ENCODE data around the gene SUPT7L.
A peak's percentile ranks its signal among the peaks of the same experiment; 100 is the strongest.

SUPT7L gene, protein sequence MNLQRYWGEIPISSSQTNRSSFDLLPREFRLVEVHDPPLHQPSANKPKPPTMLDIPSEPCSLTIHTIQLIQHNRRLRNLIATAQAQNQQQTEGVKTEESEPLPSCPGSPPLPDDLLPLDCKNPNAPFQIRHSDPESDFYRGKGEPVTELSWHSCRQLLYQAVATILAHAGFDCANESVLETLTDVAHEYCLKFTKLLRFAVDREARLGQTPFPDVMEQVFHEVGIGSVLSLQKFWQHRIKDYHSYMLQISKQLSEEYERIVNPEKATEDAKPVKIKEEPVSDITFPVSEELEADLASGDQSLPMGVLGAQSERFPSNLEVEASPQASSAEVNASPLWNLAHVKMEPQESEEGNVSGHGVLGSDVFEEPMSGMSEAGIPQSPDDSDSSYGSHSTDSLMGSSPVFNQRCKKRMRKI

DNA sequence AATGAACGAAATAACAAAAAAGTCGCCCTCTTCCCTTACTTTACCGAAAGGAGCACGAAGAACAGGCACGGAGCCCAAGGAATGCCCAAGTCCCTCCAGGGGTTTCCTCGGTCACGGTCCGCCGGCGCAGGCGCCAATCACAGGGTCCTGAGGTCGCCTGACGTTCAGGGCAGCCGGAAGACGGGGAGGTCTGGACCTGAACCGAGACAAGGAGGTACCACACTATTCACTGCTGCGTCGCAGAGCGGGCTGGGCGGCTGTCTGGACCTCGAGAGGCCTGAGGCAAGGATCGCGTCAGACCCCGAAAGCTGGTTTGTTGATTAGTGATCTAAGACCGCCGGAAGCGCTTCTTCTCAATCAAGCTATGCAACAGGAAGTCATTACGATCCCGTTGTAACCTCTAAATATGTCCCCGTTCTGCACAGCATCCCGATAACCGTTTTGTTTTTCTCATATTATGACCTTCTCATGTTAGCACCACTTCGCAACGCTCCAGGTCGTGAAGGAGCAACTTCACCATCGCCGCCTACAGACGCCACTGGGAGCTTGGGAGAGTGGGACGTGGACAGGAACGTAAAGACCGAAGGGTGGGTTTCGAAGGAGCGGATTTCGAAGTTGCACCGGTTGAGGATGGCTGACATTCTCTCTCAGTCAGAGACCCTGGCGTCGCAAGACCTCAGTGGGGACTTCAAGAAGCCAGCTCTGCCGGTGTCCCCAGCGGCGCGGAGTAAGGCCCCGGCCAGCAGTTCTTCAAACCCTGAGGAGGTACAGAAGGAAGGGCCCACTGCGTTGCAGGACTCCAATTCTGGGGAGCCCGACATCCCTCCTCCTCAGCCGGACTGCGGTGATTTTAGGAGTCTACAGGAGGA, at the start of gene SUPT7L, which contains the start of gene SLC4A1AP:
SUPT7L (minus strand) TSS at position 330 of the 869 bp plus-strand sequence. CDS start 1,422 bp downstream, outside the sequence.
SLC4A1AP (plus strand) TSS at position 605 of the 869 bp plus-strand sequence; CDS start at position 631, 26 bp downstream.
- peak; percentile 72 for DNase-seq (ENCODE audit: low spot score)

DNA sequence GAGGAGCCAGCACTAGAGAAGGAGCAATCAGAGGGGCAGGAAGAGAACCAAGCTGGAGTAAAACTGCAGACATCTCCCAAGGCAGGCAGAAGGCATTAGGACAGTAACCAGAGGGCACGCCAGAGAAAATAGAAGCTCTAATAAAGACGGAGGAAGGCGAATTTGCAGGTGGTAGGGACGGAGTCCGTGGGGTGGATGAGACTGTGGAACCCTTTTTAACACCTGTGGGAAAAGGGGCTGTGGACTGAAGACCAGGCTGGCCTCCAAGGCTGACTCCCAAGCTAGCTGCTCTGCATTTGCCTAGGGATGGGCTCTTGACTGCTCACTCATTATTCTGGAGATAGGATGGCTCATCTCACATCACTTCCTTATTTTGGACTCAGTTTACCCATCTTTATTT, 49.8 kb upstream of the SUPT7L start:
- DNase-seq (ENCODE audit: low spot score), result no peak

DNA sequence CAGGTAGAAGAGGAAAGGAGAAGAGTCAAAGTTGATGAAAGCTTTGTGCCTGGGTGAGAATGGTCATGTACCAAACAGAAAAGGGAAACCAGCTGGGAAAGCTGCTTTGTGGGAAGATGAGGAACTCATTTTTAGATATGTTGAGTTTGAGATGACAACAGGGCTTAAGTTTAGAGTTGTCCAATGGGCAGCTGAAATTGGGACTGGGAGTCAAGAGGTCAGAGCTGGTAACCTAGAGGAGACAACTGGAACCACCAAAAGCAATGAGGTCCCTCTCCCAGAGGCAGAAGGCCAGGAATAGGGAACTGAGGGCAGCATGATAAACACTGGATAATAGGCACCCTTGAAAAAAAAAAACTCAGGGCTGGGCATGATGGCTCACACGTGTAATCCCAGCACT, 49.1 kb upstream of the SUPT7L start:
- no peak for DNase-seq (ENCODE audit: low spot score)

DNA sequence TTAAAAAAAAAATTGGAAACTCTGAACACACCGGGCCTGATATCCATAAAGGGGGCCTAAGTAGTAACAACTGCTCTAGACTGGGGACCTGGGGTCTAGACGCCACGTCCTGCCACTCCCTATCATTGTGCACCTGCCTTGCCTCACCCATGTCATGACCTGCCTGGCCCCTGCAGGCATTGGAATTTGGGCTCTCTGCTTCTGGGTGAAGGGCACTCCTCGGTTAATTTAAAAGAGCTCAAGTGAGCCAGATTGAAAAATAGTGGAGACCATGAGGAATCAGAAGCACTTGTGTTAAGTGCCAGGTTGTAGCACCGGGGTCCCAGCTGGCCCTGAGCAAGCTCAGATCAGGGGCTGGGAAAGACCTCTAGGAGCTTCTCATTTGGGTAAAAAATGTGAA, 48.4 kb upstream of the SUPT7L start:
- no peak for DNase-seq (ENCODE audit: low spot score)

DNA sequence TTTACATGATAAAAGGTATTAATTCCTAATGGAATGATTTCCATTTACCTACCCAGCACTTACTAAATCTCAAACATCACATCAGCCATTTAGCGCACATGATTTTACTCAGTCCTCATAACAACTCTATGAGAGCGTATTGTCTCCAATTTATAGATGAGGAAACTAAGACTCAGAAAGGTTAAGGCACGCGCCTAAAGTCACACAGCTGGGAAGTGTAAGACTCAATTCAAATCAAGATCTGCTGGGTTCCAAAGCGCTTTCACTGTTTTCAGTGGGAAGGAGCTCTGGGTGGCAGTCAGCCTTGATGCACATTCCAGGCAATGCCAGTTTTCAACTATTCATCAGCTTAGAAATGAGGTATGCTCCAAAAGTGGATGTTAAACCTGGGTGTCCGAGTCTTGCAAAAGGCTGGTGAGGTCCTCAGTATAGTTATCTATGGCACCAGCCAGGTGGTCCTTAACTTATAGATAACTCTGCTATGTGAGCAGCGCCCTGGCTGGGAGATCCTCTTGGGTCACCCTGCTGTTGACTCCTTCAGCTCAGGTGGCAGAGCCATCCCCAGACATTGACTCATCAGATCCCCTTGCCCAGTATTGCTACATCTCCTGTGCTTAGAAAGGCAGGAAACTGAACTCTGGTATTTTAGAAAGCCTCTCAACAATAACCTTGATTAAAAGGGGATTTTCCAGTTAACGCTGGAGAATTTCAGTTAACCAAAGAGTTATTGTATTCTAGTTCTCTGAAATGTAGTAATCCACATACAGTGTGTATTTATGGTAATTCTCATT, 47.4 kb upstream of the SUPT7L start:
- no peak for DNase-seq (ENCODE audit: low spot score)

DNA sequence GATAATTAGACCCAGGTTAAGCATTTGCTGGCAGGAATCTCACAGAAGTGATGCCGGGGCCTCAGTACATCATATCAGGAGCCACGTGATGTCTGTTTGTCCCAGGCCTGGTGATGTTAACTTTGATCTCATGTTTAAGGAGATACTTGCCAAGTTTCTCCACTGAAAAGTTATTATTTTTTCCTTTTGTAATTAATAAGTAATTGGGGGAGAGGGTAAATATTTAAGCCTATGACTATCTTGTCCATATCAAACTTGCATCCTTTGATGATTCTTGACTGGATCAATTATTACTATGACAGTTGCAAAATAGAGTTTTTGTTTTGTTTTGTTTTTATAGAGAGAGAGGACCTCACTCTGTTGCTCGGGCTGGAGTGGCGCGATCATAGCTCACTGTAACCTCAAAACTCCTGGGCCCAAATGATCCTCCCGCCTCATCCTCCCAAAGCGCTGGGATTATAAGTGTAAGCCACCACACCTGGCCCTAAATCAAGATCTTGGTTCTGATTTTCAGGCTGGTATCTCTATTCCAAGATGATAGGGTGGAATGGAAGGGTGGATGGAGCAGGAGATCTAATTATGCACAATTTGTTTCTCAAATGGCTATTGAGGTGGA, 46.7 kb upstream of the SUPT7L start:
- no peak for DNase-seq (ENCODE audit: low spot score)

DNA sequence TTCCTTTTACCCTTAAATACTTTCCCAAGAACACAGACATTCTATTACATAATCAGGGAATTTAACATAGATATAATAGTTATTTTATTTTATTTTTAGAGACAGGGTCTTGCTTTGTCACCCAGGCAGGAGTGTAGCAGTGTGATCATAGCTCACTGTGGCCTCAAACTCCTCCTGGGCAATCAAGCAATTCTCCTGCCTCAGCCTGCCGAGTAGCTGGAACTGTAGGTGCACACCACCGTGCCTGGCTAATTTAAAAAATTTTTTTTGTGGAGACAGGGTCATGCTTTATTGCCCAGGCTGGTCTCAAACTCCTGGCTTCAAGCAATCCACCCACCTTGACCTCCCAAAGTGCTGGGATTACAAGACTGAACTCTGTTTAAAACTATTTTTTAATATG, 45.9 kb upstream of the SUPT7L start:
- DNase-seq (ENCODE audit: low spot score), result no peak

DNA sequence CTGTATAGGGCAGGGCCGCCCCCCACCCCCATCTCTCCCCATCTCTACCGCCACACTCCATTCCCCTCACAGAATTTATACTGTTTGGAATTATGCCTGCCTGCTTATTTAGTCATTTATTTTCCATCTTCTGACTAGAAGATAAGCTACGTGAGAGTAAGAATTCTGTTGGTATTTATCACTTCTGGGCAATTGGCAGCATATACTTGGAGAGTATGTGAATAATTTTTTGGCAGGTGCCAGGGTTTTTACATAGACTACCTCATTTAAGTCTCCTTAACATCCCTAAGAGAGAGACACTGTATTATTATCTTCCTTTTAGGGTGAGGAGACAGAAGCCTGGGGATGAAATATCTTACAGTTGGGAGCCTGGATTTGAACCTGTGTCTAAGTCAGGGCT, 45.3 kb upstream of the SUPT7L start:
- DNase-seq (ENCODE audit: low spot score), result no peak

DNA sequence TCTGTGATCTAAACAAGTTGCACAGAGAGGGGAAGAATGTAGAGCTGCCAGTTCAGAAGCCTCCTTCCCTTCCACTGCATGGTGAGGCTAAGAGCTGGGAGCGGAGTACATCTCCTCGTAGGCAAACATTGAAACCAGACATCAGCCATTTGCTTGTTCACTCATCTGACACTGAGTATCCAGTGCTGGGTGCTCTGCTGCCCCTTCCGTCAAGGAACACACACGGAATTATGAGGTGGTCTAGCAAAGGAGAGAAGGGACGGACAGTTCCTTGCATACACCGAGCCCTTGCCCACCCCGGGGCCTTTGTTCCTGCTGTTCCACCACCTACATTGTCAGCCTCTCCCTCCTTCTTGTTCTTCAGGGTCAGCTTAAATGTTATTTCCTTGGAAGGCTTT, 44.8 kb upstream of the SUPT7L start:
- no peak for DNase-seq (ENCODE audit: low spot score)

DNA sequence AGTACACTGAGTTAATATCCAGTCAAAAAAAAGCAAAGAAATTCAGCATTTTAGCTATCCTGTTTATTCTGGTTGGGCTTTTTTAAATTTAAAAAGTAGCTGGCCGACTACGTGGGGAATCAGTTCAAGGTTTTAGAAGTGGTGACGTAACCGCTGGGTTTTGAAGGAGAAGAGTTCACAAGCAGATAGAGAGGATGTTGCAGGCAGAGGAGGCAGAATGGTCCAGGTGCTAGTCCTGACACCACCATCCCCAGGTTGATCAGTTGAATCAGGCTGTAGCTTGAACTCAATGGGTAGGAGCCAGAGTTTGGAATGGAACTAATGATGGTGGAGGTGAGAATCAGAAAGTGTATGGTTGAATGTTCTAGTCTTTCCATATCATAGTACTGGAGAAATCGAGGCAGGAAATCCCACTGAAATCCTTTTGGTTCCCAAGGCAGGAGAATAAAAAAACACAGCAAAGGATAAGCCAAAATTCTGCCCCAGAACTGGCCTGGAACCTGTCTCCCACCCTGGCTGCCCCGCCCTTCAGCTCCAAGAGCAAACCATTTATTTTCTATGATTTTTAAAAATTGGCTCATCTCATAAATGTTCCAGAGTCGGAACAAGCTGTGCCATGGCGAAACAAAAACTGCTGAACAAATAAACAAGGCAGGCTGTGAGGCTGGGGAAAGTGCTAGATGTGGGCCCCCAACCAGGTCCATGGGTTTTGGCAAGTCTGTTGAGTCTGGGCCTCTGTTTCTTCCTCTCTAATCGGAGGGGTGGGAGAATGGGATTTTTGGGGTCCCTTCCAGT, 44.2 kb upstream of the SUPT7L start:
- DNase-seq (ENCODE audit: low spot score), result no peak

DNA sequence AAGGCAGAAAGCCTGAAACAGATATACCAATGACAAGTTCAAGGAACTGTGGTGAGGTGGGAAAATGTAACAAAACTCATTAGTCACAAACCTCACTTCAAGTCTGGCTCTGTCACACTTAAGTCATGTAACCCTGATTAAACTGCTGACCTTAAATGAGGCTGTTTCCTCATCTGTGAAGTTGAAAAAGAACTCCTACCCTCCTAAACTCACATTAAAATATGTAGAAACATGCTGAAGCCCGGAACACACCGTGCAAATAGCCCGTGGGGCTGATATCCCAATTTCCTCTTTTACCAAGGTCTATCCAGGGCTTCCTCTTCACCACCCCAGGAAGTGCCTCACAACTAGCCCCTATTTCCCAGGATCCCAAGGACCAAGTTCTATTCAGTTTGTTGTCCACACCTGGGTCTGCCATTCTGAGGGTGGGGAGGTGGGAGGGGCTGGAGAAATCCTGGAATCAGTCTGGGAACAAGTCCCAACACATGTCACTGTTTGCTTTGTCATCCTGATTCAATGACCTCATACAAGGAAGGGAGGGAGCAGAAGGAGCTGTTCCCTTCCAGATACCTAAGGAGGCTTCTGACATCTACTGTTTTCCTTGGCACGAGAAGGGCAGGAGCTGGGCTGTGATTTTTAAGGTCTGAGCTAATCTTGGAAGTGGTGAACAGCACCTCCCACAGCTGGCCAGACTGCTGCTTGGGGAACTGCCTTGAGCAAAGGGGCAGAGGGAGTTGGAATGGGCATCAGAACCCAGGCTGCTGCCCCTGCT, 42.6 kb upstream of the SUPT7L start:
- DNase-seq (ENCODE audit: low spot score), result no peak

DNA sequence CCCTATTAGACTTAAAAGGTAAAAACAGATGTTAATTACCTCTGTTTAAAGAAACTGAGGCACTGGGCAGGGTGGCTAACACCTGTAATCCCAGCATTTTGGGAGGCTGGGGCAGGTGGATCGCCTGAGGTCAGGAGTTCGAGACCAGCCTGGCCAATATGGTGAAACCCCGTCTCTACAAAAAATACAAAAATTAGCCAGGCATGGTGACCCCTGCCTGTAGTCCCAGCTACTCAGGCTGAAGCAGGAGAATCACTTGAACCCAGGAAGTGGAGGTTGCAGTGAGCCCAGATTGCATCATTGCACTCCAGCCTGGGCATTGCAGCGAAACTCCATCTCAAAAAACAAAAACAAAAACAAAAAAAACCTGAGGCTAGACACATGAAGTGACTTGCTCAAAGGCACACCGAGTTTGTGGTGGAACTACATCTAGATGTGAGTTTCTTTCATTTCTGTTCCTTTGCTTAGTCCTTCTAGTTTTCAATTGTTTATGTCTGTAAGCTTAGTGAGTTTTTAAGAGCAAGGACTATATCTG, 41.0 kb upstream of the SUPT7L start:
- DNase-seq (ENCODE audit: low spot score), result no peak

DNA sequence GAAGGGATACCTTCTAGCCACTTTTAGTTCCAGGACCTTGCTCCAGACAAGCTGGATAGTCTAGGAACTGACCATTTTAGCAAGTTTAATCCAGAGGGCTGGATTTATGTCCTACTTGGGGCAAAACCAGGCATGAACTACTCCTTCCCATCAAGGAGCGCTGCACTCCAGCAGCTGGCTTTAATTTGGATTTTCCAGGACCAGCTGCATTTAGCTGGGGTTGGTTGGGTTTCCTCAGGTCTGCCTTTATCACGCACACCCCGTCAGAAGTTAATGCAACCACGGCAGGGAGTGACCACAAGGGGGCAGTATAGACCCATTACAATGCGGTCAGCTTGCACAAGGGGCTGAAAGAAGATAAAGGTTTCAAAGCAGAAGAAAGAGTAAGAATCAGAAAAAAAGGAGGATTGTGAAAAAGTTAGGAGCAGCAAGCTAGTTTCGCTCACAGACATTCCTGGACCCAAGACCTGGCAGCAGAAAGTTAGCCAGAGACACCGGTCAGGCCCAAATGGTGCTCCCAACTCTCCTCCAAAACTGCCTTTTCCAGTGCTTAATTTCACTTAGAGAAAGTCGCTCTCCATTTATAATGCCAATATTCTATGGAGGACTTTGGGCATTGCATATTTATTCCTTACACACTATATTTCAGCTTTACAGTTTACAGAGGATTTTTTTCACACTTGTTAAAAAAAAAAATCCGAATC, 40.4 kb upstream of the SUPT7L start:
- DNase-seq (ENCODE audit: low spot score), result peak; percentile 81

DNA sequence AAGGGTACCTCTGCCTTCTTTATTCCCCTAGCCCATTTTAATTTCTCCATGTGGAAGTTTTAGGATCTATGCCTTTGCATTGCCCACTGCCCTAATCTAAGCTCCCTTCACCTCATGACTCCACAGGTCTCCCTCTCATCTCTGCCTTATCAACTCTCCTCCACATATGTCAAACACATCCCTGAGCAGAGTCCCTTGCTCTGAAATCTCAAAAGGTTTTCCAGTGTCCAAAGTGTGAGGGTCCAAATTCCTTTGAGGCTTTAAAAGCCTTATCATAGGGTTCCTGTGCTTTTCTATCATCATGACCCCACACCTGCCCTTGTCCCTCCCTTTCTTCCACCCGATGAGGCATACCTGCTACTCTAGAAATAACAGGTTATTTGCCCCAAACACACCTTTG, 38.9 kb upstream of the SUPT7L start:
- no peak for DNase-seq (ENCODE audit: low spot score)

DNA sequence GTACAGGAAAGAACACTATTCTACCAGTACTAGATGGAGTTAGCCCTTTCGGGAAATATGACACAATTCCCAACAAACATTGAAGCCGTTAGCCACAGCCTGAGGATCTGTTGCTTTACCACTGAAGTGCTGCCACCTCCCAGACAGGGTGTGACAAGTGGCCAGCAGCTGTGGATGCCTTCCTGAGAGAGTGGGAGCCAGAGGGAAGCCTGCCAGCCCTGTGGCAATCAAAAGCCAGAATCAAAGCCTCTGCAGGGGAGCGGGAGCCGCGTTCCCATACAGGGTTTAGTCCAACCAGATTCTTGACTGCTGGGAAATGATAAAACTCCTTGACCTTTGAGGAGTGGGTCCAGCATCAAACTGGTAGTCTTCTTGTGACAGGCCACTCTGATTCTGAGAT, 38.3 kb upstream of the SUPT7L start:
- no peak for DNase-seq (ENCODE audit: low spot score)

DNA sequence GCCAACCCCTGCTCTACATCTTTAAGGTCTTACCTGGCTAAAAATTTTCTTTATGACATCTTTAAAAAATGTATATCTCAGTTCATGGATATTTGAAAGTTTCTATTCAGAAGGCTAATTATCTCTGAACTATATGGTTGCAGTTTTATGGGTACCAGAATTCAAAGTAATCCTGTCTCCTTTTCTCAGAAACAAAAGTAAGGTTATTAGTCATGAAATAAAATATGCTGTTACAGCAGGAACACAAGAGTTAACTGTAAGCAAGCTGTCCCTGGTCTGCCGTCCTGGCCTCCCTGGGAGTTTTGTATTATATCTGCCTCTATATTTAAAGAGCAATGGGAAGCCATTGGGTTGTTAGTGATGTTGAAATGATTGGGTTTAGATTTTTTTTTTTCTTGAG, 34.2 kb upstream of the SUPT7L start:
- DNase-seq (ENCODE audit: low spot score), result no peak

DNA sequence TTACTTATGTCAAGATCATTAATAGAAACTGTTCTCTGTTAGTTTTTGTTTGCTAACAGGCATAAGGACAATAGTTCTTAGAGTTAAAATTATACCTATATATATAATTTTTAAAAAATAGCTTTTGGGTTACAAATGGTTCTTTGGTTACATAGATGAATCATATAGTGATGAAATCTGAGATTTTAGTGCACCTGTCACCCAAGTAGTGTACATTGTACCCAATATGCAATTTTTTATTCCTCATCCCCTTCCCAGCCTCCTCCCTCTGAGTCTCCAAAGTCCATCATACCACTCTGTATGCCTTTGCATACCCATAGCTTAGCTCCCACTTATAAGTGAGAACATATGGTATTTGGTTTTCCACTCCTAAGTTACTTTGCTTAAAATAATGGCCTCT, 26.6 kb upstream of the SUPT7L start:
- DNase-seq (ENCODE audit: low spot score), result no peak

DNA sequence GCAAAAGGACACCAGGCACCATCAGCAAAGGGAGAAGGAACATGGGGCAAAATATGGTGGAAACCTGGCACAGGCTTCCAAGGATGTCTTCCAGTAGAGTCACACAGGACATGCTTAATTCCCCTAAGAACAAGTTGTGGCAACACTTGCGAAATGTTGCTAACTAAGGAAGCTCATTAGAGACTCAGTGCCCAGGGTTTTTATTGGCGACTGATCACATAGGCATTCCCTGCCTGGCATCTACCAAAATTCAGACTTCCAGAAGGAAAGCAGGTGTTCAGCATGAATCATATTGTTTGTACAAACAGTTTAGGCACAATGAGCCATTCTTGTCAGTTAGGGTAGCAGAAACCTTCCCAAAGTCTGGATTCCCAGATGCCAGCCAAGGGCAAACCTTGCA, 26.0 kb upstream of the SUPT7L start:
- DNase-seq (ENCODE audit: low spot score), result no peak

DNA sequence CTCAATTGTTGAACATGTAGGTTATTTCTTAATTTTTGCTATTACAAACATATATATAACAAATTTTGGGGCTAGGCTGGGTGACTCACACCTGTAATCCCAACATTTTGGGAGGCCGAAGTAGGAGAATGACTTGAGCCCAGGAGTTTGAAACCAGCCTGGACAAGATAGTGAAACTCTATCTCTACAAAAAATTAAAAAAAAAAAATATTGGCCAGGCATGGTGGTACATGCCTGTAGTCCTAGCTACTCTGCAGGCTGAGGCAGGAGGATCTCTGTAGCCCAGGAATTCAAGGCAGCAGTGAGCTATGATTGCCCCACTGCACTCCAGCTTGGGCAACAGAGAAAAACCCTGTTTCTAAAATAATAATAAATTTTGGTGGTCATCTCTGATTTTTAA, 23.8 kb upstream of the SUPT7L start:
- DNase-seq (ENCODE audit: low spot score), result no peak
